Type B pancreatic cell (in vitro differentiated cells): ENCODE data around the gene ASMT. TPM values are rescaled to one million over a fixed set of nuclear protein-coding genes. Genes with fewer than 3 reads are reported as not detected.

ENCODE experiments used
- DNase-seq: peaks from one replicate; pipeline ENCODE4 v3.0.0; 2021; ENCODE audit warnings: mixed read lengths; ENCODE audit not compliant: unreplicated experiment; ENCODE audit errors: extremely low spot score
- H3K27ac Mint-ChIP-seq: 2 replicates; pipeline ENCODE4 v1.8.0; 2021; ENCODE audit warnings: mild to moderate bottlenecking, mixed read lengths
- H3K27me3 Mint-ChIP-seq: 2 replicates; pipeline ENCODE4 v1.8.0; 2021; ENCODE audit warnings: mixed read lengths
- H3K36me3 Mint-ChIP-seq: 2 replicates; pipeline ENCODE4 v1.8.0; 2021; ENCODE audit warnings: mixed read lengths
- H3K4me1 Mint-ChIP-seq: one replicate; pipeline ENCODE4 v1.8.0; 2021; ENCODE audit warnings: mixed read lengths; ENCODE audit not compliant: unreplicated experiment
- H3K4me3 Mint-ChIP-seq: 2 replicates; pipeline ENCODE4 v1.8.0; 2021; ENCODE audit warnings: mild to moderate bottlenecking, mixed read lengths
- H3K9me3 Mint-ChIP-seq: 2 replicates; pipeline ENCODE4 v1.8.0; 2021; ENCODE audit warnings: mixed read lengths
- total RNA-seq: library from RNA; stranded (reverse); gene quantifications from 2 replicates; pipeline ENCODE4 v1.2.1, GENCODE V29; 2021; ENCODE audit warnings: low replicate concordance
- TF ChIP-seq, protein P1 (sequence below): fragments of 200-600 bp; sonication (generic); conservative IDR thresholded peaks from 2 replicates; pipeline ENCODE4 v1.5.0; 2021; ENCODE audit warnings: antibody characterized with exemption, mild to moderate bottlenecking

The ASMT gene
- total RNA-seq, 1 donor from 2014 or later: not detected

DNA sequence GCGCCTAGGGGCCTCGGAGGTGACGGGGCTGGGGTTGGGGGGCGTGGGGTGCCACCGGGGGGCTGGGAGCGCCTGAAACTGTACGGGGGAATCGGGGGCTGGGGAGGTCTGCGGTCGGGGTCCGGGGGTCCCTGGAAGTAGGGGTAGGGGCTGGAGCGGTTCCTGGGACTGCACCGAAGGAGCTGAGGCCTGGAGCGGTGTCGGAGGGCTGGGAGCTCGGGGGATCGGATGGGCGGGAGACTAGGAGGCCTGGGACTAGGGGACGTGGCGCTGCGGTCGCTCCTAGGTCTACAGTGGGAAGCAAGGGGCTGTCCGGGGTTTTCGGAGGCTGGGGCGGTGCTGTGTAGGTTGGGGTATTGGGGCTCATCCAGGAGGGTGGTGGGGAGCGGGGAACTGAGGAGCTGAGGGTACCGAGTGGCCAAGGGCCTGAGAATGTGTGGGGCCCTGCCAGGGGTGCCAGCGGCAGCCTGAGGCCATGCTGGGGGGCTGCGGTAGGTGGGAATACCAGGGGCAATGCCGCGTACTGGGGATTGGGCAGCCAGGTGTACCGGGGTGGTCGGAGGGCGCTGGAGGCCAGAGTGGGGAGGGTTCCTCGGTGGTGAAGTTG is 22.9 kb upstream of the ASMT start:
- Mint-ChIP-seq H3K9me3 (no peaks in the 10 kb centered on the region), H3K36me3 (peaks cover 4% of the 10 kb centered on the region), H3K27ac (peak overlapping the region; percentile 93), H3K4me3 (peak overlapping the region; percentile 92), H3K27me3 (no peaks in the 10 kb centered on the region), H3K4me1 (no peaks in the 10 kb centered on the region)
- TF ChIP-seq, protein P1, sequence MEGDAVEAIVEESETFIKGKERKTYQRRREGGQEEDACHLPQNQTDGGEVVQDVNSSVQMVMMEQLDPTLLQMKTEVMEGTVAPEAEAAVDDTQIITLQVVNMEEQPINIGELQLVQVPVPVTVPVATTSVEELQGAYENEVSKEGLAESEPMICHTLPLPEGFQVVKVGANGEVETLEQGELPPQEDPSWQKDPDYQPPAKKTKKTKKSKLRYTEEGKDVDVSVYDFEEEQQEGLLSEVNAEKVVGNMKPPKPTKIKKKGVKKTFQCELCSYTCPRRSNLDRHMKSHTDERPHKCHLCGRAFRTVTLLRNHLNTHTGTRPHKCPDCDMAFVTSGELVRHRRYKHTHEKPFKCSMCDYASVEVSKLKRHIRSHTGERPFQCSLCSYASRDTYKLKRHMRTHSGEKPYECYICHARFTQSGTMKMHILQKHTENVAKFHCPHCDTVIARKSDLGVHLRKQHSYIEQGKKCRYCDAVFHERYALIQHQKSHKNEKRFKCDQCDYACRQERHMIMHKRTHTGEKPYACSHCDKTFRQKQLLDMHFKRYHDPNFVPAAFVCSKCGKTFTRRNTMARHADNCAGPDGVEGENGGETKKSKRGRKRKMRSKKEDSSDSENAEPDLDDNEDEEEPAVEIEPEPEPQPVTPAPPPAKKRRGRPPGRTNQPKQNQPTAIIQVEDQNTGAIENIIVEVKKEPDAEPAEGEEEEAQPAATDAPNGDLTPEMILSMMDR: no peak
- DNase-seq: no peak

DNA sequence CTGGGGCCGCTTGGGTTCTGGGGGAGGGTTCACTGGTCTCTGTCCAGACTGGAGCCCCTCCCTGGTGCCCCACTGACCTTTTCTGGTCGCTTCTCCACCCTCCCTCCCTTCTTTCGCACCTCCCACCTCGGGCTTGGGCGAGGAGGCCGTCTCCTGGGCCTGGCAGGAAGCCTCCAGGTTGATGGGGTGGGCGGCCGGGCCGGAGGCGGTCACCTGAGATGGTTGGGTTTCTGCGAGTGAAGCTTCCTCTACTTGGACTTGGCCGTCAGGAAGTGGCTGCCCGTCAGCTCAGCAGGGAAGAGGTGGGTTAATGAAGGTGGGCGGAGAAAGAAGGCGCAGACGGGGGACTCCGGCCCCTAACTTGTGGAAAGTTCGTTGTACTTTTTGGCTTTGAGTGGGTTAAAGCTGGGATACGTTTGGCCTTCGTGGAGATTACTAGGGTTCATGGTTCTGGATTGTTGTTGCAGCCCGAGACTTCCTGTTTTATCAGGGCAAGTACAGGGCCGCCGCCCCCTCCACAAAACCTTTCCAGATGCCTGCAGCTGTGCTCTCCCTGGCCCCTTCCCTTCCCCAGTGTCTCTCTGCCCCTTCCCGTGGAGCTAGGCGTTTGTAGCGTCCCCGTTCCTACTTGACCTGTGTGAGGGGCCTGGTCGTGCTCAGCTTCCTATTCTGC is 22.3 kb upstream of the ASMT start:
- Mint-ChIP-seq H3K27me3 (no peaks in the 10 kb centered on the region), H3K27ac (peak overlapping the region; percentile 93), H3K36me3 (peaks cover 4% of the 10 kb centered on the region), H3K4me1 (no peaks in the 10 kb centered on the region), H3K4me3 (peak overlapping the region; percentile 92), H3K9me3 (no peaks in the 10 kb centered on the region)
- DNase-seq: no peak
- TF ChIP-seq, protein P1: no peak

DNA sequence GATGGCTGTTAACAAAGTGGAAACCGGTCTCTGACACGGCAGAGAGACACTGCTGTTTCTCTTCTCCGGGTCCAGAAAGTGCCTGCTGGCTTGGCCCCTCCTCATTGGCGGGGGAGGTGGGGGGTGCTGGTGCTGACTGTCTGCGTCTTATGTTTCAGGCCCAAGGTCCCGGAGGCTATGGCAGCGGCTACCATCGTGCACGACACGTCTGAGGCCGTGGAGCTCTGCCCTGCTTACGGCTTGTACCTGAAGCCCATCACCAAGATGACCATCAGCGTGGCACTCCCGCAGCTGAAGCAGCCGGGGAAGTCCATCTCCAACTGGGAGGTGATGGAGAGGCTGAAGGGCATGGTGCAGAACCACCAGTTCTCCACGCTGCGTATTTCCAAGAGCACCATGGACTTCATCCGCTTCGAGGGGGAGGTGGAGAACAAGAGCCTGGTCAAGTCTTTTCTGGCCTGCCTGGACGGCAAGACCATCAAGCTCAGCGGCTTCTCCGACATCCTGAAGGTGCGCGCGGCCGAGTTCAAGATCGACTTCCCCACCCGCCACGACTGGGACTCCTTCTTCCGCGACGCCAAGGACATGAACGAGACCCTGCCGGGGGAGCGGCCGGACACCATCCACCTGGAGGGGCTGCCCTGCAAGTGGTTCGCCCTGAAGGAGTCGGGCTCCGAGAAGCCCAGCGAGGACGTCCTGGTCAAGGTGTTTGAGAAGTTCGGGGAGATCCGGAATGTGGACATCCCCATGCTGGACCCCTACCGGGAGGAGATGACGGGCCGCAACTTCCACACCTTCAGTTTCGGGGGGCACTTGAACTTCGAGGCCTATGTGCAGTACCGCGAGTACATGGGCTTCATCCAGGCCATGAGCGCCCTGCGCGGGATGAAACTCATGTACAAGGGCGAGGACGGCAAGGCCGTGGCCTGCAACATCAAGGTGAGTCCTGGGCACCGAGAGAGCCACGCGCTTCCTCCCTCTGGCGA is 21.3 kb upstream of the ASMT start:
- peak overlapping the region; percentile 92 for H3K4me3 Mint-ChIP-seq
- H3K27ac Mint-ChIP-seq: peak overlapping the region; percentile 78
- no peaks in the 10 kb centered on the region for H3K4me1 Mint-ChIP-seq
- no peaks in the 10 kb centered on the region for H3K27me3 Mint-ChIP-seq
- TF ChIP-seq, protein P1: no peak
- DNase-seq: peak; percentile 65
- H3K9me3 Mint-ChIP-seq: no peaks in the 10 kb centered on the region
- H3K36me3 Mint-ChIP-seq: peaks cover 4% of the 10 kb centered on the region

DNA sequence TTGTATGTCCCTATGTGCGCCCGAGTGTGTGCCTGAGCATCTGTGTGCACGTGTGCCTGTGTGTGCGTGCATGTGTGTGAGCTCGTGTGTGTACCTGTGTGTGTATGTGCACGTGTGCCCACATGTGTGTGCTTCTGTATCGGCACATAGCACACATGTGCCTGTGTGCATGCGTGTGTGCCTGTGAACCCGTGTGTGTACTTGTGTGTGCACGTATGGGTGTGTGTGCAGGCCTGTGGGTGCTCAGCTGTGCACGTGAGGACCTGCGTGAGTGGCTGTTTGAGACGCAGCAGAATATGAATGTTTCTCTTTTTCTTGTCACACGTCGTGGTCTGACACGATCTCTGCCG is 19.2 kb upstream of the ASMT start:
- peak; percentile 45 for DNase-seq
- Mint-ChIP-seq H3K9me3 (no peaks in the 10 kb centered on the region), H3K4me3 (peak overlapping the region; percentile 36), H3K4me1 (no peaks in the 10 kb centered on the region), H3K27me3 (no peaks in the 10 kb centered on the region), H3K36me3 (peaks cover 9% of the 10 kb centered on the region), H3K27ac (no peak overlapping the region)
- TF ChIP-seq, protein P1: no peak

DNA sequence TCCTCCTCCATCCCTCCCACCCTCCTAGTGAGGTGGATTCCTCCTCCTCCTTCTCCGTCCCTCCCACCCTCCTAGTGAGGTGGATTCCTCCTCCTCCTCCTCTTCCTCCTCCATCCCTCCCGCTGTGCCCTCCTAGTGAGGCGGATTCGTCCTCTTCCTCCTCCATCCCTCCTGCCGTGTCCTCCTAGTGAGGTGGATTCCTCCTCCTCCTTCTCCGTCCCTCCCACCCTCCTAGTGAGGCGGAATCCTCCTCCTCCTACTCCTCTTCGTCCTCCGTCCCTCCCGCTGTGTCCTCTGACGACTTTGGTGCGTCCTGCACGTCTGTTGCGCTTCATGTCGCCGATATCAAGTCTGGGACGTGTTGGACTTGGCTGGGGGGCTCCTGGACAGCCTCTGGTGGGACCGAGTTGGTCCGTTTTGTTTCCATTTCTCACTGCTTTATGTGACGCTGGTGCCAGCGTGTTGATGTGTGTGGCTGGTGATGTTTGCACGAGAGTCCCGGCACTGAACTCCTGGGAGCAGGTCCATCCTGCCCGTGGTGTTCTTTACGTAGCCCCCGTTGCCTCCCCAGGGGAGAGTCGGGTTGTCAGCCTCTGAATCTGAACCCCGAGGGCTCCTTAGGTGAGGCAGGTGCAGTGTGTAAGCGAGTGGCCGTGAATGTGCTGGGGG is 18.0 kb upstream of the ASMT start:
- peaks cover 12% of the 10 kb centered on the region for H3K36me3 Mint-ChIP-seq
- H3K27ac Mint-ChIP-seq: no peak overlapping the region
- no peaks in the 10 kb centered on the region for H3K4me1 Mint-ChIP-seq
- DNase-seq: peak; percentile 56
- no peak overlapping the region for H3K4me3 Mint-ChIP-seq
- no peaks in the 10 kb centered on the region for H3K9me3 Mint-ChIP-seq
- no peaks in the 10 kb centered on the region for H3K27me3 Mint-ChIP-seq
- TF ChIP-seq, protein P1: no peak
